IPS-NIHi7 (cell line): ENCODE measurements around the gene NT5C1B.
"Not testable (repeated sequence)": the region's sequence is repeated elsewhere in the genome, so short reads cannot be mapped to it uniquely, and the experiment has no call there.

Experiments used
- DNase-seq: peaks from one replicate; pipeline ENCODE4 v3.0.0; 2012; ENCODE audit warnings: mixed read lengths; ENCODE audit errors: extremely low spot score

NT5C1B gene

GRCh38 chr2:18589354-18589753, at the start of gene NT5C1B:
TSS of gene NT5C1B (minus strand) at chr2:18589569. CDS start at chr2:18589468, 101 bp downstream.
- no peak for DNase-seq

GRCh38 chr2:18637196-18637595, 47.8 kb upstream of the NT5C1B start:
- DNase-seq, result no peak

- not testable (repeated sequence) for DNase-seq
Observed at GRCh38 chr2:18632699-18633098, 43.3 kb upstream of the NT5C1B start.

DNA sequence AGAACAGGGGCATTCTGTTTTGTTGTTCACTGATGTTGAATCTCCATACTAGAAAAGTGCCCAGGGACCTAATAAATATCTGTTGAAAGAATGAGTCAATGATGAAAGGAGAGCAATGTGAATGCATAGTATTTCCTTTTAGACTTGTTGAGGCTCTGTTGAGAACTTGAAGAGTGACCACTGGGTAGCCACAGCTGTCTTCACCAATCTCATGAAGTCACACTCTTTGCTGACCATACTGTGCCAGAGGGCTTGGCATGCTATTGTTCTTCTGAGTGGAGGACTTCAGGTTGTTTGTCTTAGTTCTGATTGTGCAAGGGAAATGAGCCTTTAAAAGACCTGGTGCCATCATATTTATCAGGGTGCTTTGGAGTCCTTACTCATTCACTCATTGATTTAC, 41.6 kb upstream of the NT5C1B start:
- no peak for DNase-seq

DNA sequence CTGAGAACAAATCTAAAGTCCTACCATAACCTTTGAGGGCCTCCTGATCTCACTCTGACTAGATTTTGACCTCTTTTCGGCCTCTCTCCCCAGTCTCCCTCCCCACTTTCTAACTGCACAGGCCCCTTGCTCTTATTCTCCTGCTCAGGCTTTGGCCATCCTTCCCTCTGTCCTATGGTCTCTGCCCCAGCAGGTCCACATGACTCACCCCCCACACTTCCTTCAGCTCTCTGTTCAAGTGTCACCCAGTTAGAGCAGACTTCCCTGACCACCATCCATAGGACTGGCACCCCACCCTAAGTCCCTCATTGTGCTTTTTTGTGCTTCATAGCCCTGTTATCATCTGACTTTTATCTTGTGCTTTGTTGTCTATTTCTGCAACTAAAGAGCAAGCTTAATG, 41.2 kb upstream of the NT5C1B start:
- no peak for DNase-seq

- DNase-seq, result no peak
Observed at GRCh38 chr2:18630101-18630500, 40.7 kb upstream of the NT5C1B start.

- no peak for DNase-seq
Observed at GRCh38 chr2:18626958-18627650, 37.7 kb upstream of the NT5C1B start.

DNA sequence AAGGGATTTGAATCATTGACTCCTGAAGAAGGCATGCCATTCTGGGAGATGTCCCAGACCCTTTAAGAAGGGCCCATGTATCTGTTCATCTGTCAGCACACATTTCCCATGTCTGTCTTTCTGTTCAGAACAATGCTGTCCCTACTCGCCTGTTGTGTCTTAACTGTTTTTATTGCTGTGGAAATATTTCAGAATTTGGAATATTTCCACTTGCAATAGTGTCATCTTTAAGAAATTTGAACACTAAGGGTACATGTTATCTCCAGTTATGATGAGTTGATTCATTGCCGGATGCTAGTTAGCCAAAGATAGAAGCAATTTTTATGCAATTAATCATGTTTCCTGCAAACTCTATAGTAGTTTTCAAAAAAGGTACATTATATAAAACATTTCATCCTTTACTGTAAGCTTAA, 36.9 kb upstream of the NT5C1B start:
- DNase-seq, result no peak

GRCh38 chr2:18625563-18625962, 36.2 kb upstream of the NT5C1B start:
- no peak for DNase-seq

DNA sequence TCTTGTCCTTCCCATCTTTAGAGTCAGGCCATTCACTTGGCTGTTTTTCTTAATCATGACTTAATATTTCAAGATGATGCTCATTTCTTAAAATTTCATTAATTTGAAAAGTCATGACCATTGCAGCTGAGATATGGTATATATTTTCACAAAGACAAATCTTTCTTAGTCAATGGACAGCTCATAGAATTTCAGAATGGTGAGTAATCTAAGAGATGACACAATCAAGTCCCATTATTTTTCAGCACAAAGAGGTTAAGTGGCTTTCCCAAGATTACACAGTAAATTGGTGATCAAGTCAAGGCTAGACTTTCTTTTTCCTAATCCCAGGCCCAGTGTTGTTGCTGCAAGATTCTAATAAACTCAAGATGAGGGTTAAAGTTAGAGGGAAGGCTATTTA, 34.4 kb upstream of the NT5C1B start:
- no peak for DNase-seq

- no peak for DNase-seq
Observed at GRCh38 chr2:18620867-18621632, 31.7 kb upstream of the NT5C1B start.

- no peak for DNase-seq
Observed at GRCh38 chr2:18619091-18619490, 29.7 kb upstream of the NT5C1B start.

- DNase-seq, result no peak
Observed at GRCh38 chr2:18614041-18614440, 24.7 kb upstream of the NT5C1B start.

DNA sequence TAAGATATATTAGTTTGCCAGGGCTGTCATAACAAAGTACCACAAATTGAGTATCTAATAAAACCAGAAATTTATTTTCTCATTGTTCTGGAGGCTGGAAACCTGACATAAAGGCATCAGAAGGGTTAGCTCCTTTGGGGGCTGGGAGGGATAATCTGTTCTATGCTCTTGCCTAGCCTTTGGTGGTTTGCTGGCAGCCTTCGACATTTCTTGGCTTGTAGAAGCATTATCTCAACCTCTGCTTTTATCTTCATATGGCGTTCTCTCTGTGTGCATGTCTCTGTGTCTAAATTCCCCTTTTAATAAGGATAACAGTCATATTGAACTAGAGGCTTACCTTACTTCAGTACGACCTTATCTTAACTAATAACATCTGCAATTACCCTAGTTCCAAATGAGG, 22.8 kb upstream of the NT5C1B start:
- no peak for DNase-seq

- DNase-seq, result no peak
Observed at GRCh38 chr2:18611604-18612003, 22.2 kb upstream of the NT5C1B start.

GRCh38 chr2:18611184-18611583, 21.8 kb upstream of the NT5C1B start:
- DNase-seq, result no peak

GRCh38 chr2:18610651-18611050, 21.3 kb upstream of the NT5C1B start:
- no peak for DNase-seq

GRCh38 chr2:18610090-18610489, 20.7 kb upstream of the NT5C1B start:
- no peak for DNase-seq

DNA sequence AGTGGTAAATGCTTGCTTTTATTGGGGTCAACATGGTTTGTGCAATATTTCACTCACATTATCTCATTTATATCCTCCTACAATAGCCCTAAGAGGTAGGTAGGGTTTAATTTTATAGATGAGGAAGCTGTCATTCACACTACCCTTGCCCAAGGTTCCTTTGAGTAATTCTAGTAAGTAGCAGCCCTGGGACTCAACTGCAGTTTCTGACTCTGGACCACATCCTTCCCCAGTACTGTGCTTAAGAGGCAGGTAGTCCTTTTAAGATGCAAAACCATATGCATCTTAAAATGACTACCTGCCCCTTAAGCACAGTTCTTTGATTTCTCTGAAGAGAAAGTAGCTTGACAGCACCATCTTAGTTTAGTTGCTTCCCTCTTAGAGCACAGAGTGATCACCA, 15.7 kb upstream of the NT5C1B start:
- DNase-seq, result no peak

GRCh38 chr2:18604531-18604885, 15.1 kb upstream of the NT5C1B start:
- DNase-seq, result no peak

- DNase-seq, result no peak
Observed at GRCh38 chr2:18603854-18604530, 14.6 kb upstream of the NT5C1B start.

- DNase-seq, result no peak
Observed at GRCh38 chr2:18602298-18602697, 12.9 kb upstream of the NT5C1B start.

DNA sequence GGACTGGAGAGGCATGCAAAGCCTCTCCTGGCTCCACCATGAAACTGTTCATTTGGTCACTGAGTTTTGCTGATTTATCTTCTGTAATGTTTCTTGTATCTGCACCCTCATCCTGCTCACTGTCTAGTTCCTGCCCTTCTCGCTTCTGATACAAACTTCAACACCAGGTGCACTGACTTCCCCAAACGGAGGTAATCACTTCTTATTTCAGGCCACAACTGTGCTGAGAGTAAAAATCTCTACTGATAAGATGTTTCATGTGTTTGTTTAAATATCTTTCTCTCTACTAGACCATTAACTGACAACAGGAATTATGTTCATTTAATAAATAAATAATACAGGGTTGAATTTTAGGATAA, 10.9 kb upstream of the NT5C1B start:
- no peak for DNase-seq
